Right lobe of liver (tissue), 4 donors: ENCODE data around the gene ZNF267.

Experiments used
- POLR2A ChIP-seq: fragments of 450-650 bp; IDR thresholded peaks from one replicate; pipeline ENCODE4 v1.6.1; 2017; ENCODE audit warnings: antibody characterized with exemption, mild to moderate bottlenecking
- TF ChIP-seq, protein P1 (sequence below), 4 donors: fragments of 200-600 bp in 3 of 4; fragments of 450-650 bp in 1 of 4; IDR thresholded peaks; one replicate each; pipeline versions ENCODE4 v1.5.1 to v1.8.0; 2016 to 2022; ENCODE audit warnings: antibody characterized with exemption in 4 of 4, mild to moderate bottlenecking in 2 of 4
- donor health status: DM: no; HTN: no; CAD: no.
- donor health status: DM: no; HTN: no; CAD: no.
- donor health status: DM: no; HTN: yes; CAD: no.

DNA sequence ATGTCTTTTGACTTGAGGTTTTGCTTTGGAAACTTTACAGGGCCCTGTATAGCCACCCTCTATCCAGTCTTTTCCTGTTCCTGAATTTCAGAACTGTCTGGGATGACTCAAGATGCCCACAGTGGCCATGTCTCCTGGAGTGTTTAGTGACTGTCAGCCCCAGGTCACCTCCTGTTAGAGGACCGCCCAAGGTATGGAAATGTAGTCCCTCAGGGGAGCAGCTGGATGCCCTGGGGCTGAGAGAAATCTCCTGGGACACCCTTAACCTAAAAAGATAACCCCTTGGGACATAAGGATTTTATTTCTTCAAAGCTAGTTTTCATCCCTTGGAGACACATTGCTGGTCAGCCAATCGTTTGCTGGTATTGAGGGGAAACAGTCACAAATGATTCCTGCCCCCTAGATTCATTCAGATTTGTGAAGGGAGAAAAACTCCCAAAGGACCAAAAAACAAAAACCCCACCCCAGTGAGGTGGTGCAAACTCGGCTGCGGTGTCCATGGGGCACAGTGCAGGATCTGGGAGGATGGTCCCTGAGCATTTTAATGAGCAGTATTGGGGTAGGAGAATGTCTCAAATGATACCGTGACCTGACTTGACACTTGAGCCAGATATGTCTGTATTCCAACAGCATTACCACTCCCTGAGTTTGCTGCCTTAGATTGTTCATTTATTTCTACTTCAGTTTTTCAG, 1.7 kb downstream of the ZNF267 start:
- TF ChIP-seq, protein P1, sequence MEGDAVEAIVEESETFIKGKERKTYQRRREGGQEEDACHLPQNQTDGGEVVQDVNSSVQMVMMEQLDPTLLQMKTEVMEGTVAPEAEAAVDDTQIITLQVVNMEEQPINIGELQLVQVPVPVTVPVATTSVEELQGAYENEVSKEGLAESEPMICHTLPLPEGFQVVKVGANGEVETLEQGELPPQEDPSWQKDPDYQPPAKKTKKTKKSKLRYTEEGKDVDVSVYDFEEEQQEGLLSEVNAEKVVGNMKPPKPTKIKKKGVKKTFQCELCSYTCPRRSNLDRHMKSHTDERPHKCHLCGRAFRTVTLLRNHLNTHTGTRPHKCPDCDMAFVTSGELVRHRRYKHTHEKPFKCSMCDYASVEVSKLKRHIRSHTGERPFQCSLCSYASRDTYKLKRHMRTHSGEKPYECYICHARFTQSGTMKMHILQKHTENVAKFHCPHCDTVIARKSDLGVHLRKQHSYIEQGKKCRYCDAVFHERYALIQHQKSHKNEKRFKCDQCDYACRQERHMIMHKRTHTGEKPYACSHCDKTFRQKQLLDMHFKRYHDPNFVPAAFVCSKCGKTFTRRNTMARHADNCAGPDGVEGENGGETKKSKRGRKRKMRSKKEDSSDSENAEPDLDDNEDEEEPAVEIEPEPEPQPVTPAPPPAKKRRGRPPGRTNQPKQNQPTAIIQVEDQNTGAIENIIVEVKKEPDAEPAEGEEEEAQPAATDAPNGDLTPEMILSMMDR (IDR thresholded peaks at IDR 0.05) = no peak
- no peak for TF ChIP-seq POLR2A
